Mesenchymal stem cell (in vitro differentiated cells and primary cell): ENCODE results near the gene SLC25A13.
A peak's percentile ranks its signal among the peaks of the same experiment; 100 is the strongest.

ENCODE experiments used
- DNase-seq: peaks from one replicate; pipeline ENCODE4 v3.0.0-alpha.2; 2013
- H2AFZ ChIP-seq: one replicate; pipeline ENCODE4 v1.6.1; 2013; ENCODE audit warnings: low read depth, mild to moderate bottlenecking, control low read depth, inconsistent platforms, low read length, moderate library complexity
- H2AK5ac ChIP-seq: 2 replicates; pipeline ENCODE4 v1.6.1; 2013; ENCODE audit warnings: low read length, moderate library complexity, mild to moderate bottlenecking, inconsistent platforms; ENCODE audit not compliant: severe bottlenecking
- H2BK120ac ChIP-seq: one replicate; pipeline ENCODE4 v1.6.1; 2013; ENCODE audit warnings: low read depth, mild to moderate bottlenecking, inconsistent platforms, low read length, moderate library complexity
- H2BK12ac ChIP-seq, 2 experiments: one replicate each; pipeline ENCODE4 v1.6.1; 2013; ENCODE audit warnings: inconsistent platforms in 2 of 2, low read length in 2 of 2, mild to moderate bottlenecking in 2 of 2, moderate library complexity in 2 of 2, control low read depth in 1 of 2
- H2BK15ac ChIP-seq: one replicate; pipeline ENCODE4 v1.6.1; 2013; ENCODE audit warnings: mild to moderate bottlenecking, low read depth, inconsistent platforms; ENCODE audit not compliant: poor library complexity, severe bottlenecking
- H2BK5ac ChIP-seq: 2 replicates; pipeline ENCODE4 v1.6.1; 2013; ENCODE audit warnings: low read depth, mild to moderate bottlenecking, low read length, control low read depth, inconsistent platforms; ENCODE audit not compliant: poor library complexity, severe bottlenecking
- H3K14ac ChIP-seq, 2 experiments: one replicate each; pipeline ENCODE4 v1.6.1; 2013; ENCODE audit warnings: inconsistent platforms in 2 of 2, low read length in 2 of 2, control low read depth in 1 of 2, mild to moderate bottlenecking in 1 of 2, moderate library complexity in 1 of 2
- H3K18ac ChIP-seq, 2 experiments: one replicate each; pipeline ENCODE4 v1.6.1; 2013; ENCODE audit warnings: inconsistent platforms in 2 of 2, low read length in 2 of 2, control low read depth in 1 of 2, low read depth in 1 of 2, mild to moderate bottlenecking in 1 of 2
- H3K23ac ChIP-seq, 2 experiments: one replicate each; pipeline ENCODE4 v1.6.1; 2013; ENCODE audit warnings: inconsistent platforms in 2 of 2, low read length in 2 of 2, mild to moderate bottlenecking in 2 of 2, moderate library complexity in 2 of 2, control low read depth in 1 of 2
- H3K27ac ChIP-seq: 2 replicates; pipeline ENCODE4 v1.5.1; 2013; ENCODE audit warnings: mild to moderate bottlenecking, moderate library complexity, low read length, control low read depth, inconsistent platforms; ENCODE audit not compliant: poor library complexity, severe bottlenecking
- H3K27me3 ChIP-seq, 2 experiments: 2 replicates each; pipeline versions ENCODE4 v1.6.1 to v1.7.0; 2013; ENCODE audit warnings: low read length in 2 of 2, mild to moderate bottlenecking in 2 of 2, moderate library complexity in 2 of 2, control low read depth in 1 of 2, inconsistent platforms in 1 of 2; ENCODE audit not compliant: control insufficient read depth in 1 of 2, insufficient read depth in 1 of 2
- H3K36me3 ChIP-seq, 2 experiments: 2 replicates each; pipeline versions ENCODE4 v1.6.1 to v1.7.0; 2013; ENCODE audit warnings: low read length in 2 of 2, control low read depth in 1 of 2, inconsistent platforms in 1 of 2, low read depth in 1 of 2, mild to moderate bottlenecking in 1 of 2; ENCODE audit not compliant: insufficient read depth in 2 of 2, control insufficient read depth in 1 of 2
- H3K4ac ChIP-seq, 2 experiments: one replicate each; pipeline ENCODE4 v1.6.1; 2013; ENCODE audit warnings: inconsistent platforms in 2 of 2, low read length in 2 of 2, mild to moderate bottlenecking in 2 of 2, moderate library complexity in 2 of 2, control low read depth in 1 of 2, low read depth in 1 of 2
- H3K4me1 ChIP-seq: 2 replicates; pipeline ENCODE4 v1.6.1; 2013; ENCODE audit warnings: low read depth, low read length, control low read depth; ENCODE audit not compliant: control insufficient read depth, insufficient read depth
- H3K4me2 ChIP-seq: 2 replicates; pipeline ENCODE4 v1.6.1; 2013; ENCODE audit warnings: low read length, mild to moderate bottlenecking, inconsistent platforms; ENCODE audit not compliant: poor library complexity, severe bottlenecking
- H3K4me3 ChIP-seq, 2 experiments: 2 replicates each; pipeline versions ENCODE4 v1.5.1 to v1.7.0; 2013; ENCODE audit warnings: low read length in 2 of 2, mild to moderate bottlenecking in 2 of 2, control low read depth in 1 of 2, low read depth in 1 of 2; ENCODE audit not compliant: insufficient read depth in 1 of 2
- H3K79me1 ChIP-seq: replicated peaks from 2 replicates; pipeline ENCODE4 v1.6.1; 2013; ENCODE audit warnings: mild to moderate bottlenecking, control low read depth, low read length, inconsistent platforms; ENCODE audit not compliant: poor library complexity, severe bottlenecking
- H3K9ac ChIP-seq: 2 replicates; pipeline ENCODE4 v1.7.0; 2013; ENCODE audit warnings: mild to moderate bottlenecking, low read length, moderate library complexity
- H3K9me3 ChIP-seq: 2 replicates; pipeline ENCODE4 v1.7.0; 2013; ENCODE audit warnings: mild to moderate bottlenecking, low read length; ENCODE audit not compliant: control insufficient read depth
- H4K8ac ChIP-seq: one replicate; pipeline ENCODE4 v1.6.1; 2013; ENCODE audit warnings: inconsistent platforms, mild to moderate bottlenecking, low read length, moderate library complexity
- H4K91ac ChIP-seq: one replicate; pipeline ENCODE4 v1.6.1; 2013; ENCODE audit warnings: mild to moderate bottlenecking, low read length, inconsistent platforms
- WGBS: methylation state at CpG from one replicate; pipeline ENCODE4 v1.1.7; 2013; ENCODE audit warnings: mixed read lengths; 5-methylcytosine and 5-hydroxymethylcytosine counted together

Gene SLC25A13

DNA sequence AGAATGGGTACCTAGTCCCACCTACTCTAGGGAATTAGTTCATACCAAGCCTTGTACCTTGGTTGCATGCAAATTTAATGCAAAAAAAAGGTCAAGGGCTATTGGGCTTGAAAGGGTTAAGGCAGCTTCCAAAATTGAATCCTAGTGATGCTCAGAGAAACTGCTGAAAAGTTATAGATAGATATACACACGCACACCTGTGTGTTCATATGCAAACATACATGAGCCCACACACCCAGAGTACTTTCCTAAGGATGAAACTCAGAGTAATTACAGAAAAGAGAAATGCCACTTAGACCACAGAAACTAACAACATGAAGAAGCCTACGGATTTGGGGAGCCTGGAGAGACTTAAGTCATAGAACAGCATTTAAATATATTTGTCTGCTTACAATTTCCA is 1.5 kb downstream of the SLC25A13 start:
- Histone ChIP-seq H2BK15ac (no peak overlapping the region), H2BK5ac (no peak overlapping the region), H3K23ac (no peak overlapping the region), H3K18ac (no peak overlapping the region), H3K36me3 (no peaks in the 10 kb centered on the region), H2AFZ (no peak overlapping the region), H2BK120ac (no peak overlapping the region), H3K4ac (no peak overlapping the region), H2AK5ac (no peak overlapping the region), H4K91ac (no peak overlapping the region), H3K27me3 (no peaks in the 10 kb centered on the region), H3K9me3 (no peaks in the 10 kb centered on the region), H3K14ac (no peak overlapping the region), H4K8ac (no peak overlapping the region), H3K9ac (peak overlapping the region; percentile 96), H3K27ac (no peak overlapping the region), H3K4me2 (peak overlapping the region; percentile 54), H3K4me1 (peaks cover 2% of the 10 kb centered on the region), H2BK12ac (no peak overlapping the region), H3K79me1 (peaks cover 13% of the 10 kb centered on the region), H3K4me3 (peak overlapping the region in 1 of 2 experiments; percentile 90)
- WGBS, result 100% methylated on average over 1 of the region's 2 CpGs
- no peak for DNase-seq

GRCh38 chr7:96319439-96319838 is 2.5 kb downstream of the SLC25A13 start:
- Histone ChIP-seq H3K14ac (no peak overlapping the region), H2BK12ac (no peak overlapping the region), H2AK5ac (no peak overlapping the region), H3K27me3 (no peaks in the 10 kb centered on the region), H3K4ac (no peak overlapping the region), H3K4me1 (peaks cover 4% of the 10 kb centered on the region), H3K18ac (no peak overlapping the region), H4K8ac (no peak overlapping the region), H3K23ac (no peak overlapping the region), H2BK5ac (no peak overlapping the region), H3K4me2 (no peak overlapping the region), H3K4me3 (no peak overlapping the region), H2AFZ (no peak overlapping the region), H2BK15ac (no peak overlapping the region), H3K9me3 (no peaks in the 10 kb centered on the region), H4K91ac (no peak overlapping the region), H3K79me1 (peaks cover 21% of the 10 kb centered on the region), H2BK120ac (no peak overlapping the region), H3K27ac (no peak overlapping the region), H3K9ac (peak overlapping the region; percentile 14), H3K36me3 (no peaks in the 10 kb centered on the region)
- DNase-seq, result no peak

GRCh38 chr7:96316949-96317348 is 4.9 kb downstream of the SLC25A13 start:
- Histone ChIP-seq H4K91ac (no peak overlapping the region), H2BK15ac (no peak overlapping the region), H4K8ac (no peak overlapping the region), H2BK12ac (no peak overlapping the region), H3K9me3 (no peaks in the 10 kb centered on the region), H3K18ac (no peak overlapping the region), H3K27me3 (no peaks in the 10 kb centered on the region), H3K4me2 (no peak overlapping the region), H2AK5ac (no peak overlapping the region), H3K4me3 (no peak overlapping the region), H3K14ac (no peak overlapping the region), H2BK5ac (no peak overlapping the region), H3K36me3 (no peaks in the 10 kb centered on the region), H3K4ac (no peak overlapping the region), H3K79me1 (peaks cover 27% of the 10 kb centered on the region), H3K23ac (no peak overlapping the region), H3K9ac (no peak overlapping the region), H2AFZ (no peak overlapping the region), H3K27ac (no peak overlapping the region), H3K4me1 (peaks cover 2% of the 10 kb centered on the region), H2BK120ac (no peak overlapping the region)
- 95% methylated on average over 7 of the region's 8 CpGs for WGBS
- DNase-seq, result no peak

DNA sequence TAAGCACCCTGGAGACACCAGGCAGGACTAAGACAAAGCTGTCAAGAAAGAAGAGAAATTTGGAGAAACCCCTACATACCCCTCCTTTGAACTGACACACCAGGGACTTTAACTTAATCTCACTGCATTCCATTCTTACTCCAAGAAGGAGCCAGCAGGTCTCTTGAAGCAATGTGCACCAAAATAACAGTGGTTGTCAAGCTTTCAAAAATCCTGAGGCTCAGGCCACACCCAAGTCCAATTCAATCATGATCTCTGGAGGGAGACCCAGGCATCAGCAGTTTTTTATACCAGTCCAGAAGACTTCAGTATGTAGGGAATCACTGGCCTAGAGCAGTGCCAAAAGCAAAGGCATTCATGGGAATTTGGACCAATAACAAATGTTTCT is 6.8 kb downstream of the SLC25A13 start:
- Histone ChIP-seq H3K9me3 (no peaks in the 10 kb centered on the region), H3K27me3 (no peaks in the 10 kb centered on the region), H3K23ac (no peak overlapping the region), H3K36me3 (no peaks in the 10 kb centered on the region), H2BK12ac (no peak overlapping the region), H4K8ac (no peak overlapping the region), H3K4ac (no peak overlapping the region), H3K4me1 (peaks cover 2% of the 10 kb centered on the region), H3K4me3 (no peak overlapping the region), H3K79me1 (peaks cover 28% of the 10 kb centered on the region), H3K9ac (no peak overlapping the region), H3K4me2 (no peak overlapping the region), H3K27ac (no peak overlapping the region), H3K18ac (no peak overlapping the region), H4K91ac (no peak overlapping the region), H2BK5ac (no peak overlapping the region), H2AFZ (no peak overlapping the region), H2BK15ac (no peak overlapping the region), H2BK120ac (no peak overlapping the region), H2AK5ac (peak overlapping the region; percentile 97), H3K14ac (no peak overlapping the region)
- DNase-seq, result no peak
